ENCODE results near the gene LHFPL2. TPM values are rescaled to one million over a fixed set of nuclear protein-coding genes. Genes with fewer than 3 reads are reported as not detected.
A peak's percentile ranks its signal among the peaks of the same experiment; 100 is the strongest.

Gene LHFPL2
- total RNA-seq, 4 donors from 2014 or later: 34.4 to 79.6 (median 51.5) TPM

- no peak overlapping the region for H3K4me3 ChIP-seq
- H3K9me3 ChIP-seq: no peaks in the 10 kb centered on the region
- TF ChIP-seq POLR2A (IDR thresholded peaks at IDR 0.05) (no peak), POLR2AphosphoS5 (IDR thresholded peaks at IDR 0.05) (no peak), CTCF (IDR thresholded peaks at IDR 0.05) (no peak), EP300 (IDR thresholded peaks at IDR 0.05; ENCODE audit: low read depth) (no peak)
- no peak for DNase-seq
- H3K27me3 ChIP-seq: no peaks in the 10 kb centered on the region
- WGBS, 2 donors (ENCODE audit: low coverage in 1 of 2): 83 to 84% methylated on average over 1 to 4 of the region's 4 CpGs
- in situ Hi-C loops (cut with MboI; ENCODE audit: low pct_ligation_motif_present in 1 of 4, low pct_unique_long_range_greater_than_20kb in 1 of 4, low sequenced_read_pairs in 3 of 4): no loop called here
- H3K36me3 ChIP-seq: no peaks in the 10 kb centered on the region
- H3K27ac ChIP-seq: peak overlapping the region; percentile 66 to 81 (median 76)
- intact Hi-C loops (cut with DNase I; ENCODE audit: low total_unique reads): no loop called here
- peaks cover 14 to 53% (median 22%) of the 10 kb centered on the region in 4 donors for H3K4me1 ChIP-seq
Measured at GRCh38 chr5:78503958-78504653, 144.5 kb downstream of the LHFPL2 start.

DNA sequence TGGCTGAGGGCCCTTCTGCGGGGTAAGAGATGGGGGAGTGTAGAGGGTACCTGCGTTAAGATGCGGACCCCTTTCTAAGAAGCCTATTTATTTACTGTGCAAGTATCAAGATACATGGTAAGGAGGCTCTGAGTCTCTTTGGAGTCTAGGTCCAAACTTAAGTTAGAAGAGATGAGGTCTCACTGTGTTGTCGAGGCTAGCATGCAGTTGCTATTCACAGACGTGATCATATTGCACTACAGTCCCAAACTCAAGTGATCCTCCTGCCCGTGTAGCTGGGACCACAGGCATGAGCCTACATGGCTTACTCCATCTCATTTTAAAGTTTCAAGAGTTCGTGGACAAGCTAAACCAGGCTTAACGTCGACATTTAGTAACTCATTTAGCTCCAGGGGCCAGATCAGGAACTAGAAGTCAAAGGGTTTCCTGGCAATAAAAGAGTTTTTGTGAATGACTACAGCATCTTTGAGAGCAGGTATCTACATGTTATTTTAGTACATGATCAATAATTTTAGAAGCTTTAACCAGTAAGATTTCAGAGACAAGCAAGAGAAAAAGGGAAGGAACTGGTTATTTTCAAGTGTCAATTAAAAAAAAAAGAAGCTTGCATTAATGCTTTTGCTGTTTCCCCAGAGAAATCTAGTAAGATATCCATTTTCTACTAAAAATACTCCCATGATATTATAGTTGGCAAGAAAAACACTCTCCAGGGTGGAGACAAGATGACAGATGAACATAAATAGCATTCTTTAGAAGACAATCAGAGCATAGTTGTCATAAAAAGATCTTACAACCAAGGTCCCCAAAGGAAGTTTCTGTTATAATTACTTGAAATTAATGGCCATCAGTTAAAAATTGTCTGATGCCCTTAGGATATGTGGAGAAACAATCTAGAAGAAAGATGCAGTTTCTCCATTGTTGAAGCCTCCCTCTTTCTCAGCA, 146.9 kb downstream of the LHFPL2 start:
- 74% methylated on average over 9 of the region's 9 CpGs; no CpG with 5 or more reads in 1 of the 2 donors for WGBS, 2 donors (ENCODE audit: low coverage in 1 of 2)
- H3K36me3 ChIP-seq: no peaks in the 10 kb centered on the region
- H3K4me3 ChIP-seq: no peak overlapping the region
- H3K27ac ChIP-seq: no peak overlapping the region
- no peaks in the 10 kb centered on the region for H3K9me3 ChIP-seq
- no peaks in the 10 kb centered on the region for H3K27me3 ChIP-seq
- in situ Hi-C loops (cut with MboI; ENCODE audit: low pct_ligation_motif_present in 1 of 4, low pct_unique_long_range_greater_than_20kb in 1 of 4, low sequenced_read_pairs in 3 of 4): no loop called here
- no peak for DNase-seq
- no peak for TF ChIP-seq EP300 (IDR thresholded peaks at IDR 0.05; ENCODE audit: low read depth)
- TF ChIP-seq CTCF (IDR thresholded peaks at IDR 0.05): no peak
- no peak for TF ChIP-seq POLR2AphosphoS5 (IDR thresholded peaks at IDR 0.05)
- TF ChIP-seq POLR2A (IDR thresholded peaks at IDR 0.05): no peak
- peaks cover 14 to 42% (median 25%) of the 10 kb centered on the region in 4 donors for H3K4me1 ChIP-seq
- intact Hi-C loops (cut with DNase I; ENCODE audit: low total_unique reads): no loop called here

DNA sequence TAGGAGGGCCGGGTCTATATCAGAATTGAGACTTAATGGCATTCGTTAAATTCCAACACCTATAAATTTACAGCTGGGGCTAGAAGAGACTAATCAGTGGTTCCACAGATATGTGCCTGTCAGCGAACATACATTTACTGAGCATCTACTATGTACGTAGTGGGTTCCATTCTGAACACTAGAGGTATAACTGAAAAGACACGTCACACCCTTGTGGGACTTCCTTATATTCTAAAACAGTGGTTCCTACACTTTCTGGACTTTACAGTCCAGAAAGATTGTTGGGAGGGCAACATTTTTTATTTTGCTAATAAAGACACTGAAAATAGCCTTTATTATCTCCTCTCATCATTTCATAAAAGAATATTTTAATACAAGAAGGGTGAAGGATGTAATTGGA, 147.7 kb downstream of the LHFPL2 start:
- Histone ChIP-seq H3K36me3 (no peaks in the 10 kb centered on the region), H3K27me3 (no peaks in the 10 kb centered on the region), H3K4me1 (peaks cover 14 to 39% (median 25%) of the 10 kb centered on the region in 4 donors), H3K4me3 (no peak overlapping the region), H3K27ac (no peak overlapping the region), H3K9me3 (no peaks in the 10 kb centered on the region)
- in situ Hi-C loops (cut with MboI; ENCODE audit: low pct_ligation_motif_present in 1 of 4, low pct_unique_long_range_greater_than_20kb in 1 of 4, low sequenced_read_pairs in 3 of 4): no loop called here
- no peak for DNase-seq
- WGBS, 2 donors (ENCODE audit: low coverage in 1 of 2): 91 to 93% methylated on average over 5 of the region's 5 CpGs
- intact Hi-C loops (cut with DNase I; ENCODE audit: low total_unique reads): no loop called here
- TF ChIP-seq EP300 (IDR thresholded peaks at IDR 0.05; ENCODE audit: low read depth): no peak
- no peak for TF ChIP-seq POLR2AphosphoS5 (IDR thresholded peaks at IDR 0.05)
- TF ChIP-seq CTCF (IDR thresholded peaks at IDR 0.05): no peak
- no peak for TF ChIP-seq POLR2A (IDR thresholded peaks at IDR 0.05)

GRCh38 chr5:78500028-78500427, 148.5 kb downstream of the LHFPL2 start:
- no peak overlapping the region for H3K27ac ChIP-seq
- no peaks in the 10 kb centered on the region for H3K27me3 ChIP-seq
- TF ChIP-seq POLR2A (IDR thresholded peaks at IDR 0.05) (no peak), EP300 (IDR thresholded peaks at IDR 0.05; ENCODE audit: low read depth) (no peak), POLR2AphosphoS5 (IDR thresholded peaks at IDR 0.05) (no peak), CTCF (IDR thresholded peaks at IDR 0.05) (no peak)
- no peak for DNase-seq
- no peaks in the 10 kb centered on the region for H3K9me3 ChIP-seq
- H3K4me1 ChIP-seq: peaks cover 9 to 31% (median 17%) of the 10 kb centered on the region in 4 donors
- WGBS, 2 donors (ENCODE audit: low coverage in 1 of 2): 67 to 100% methylated on average over 1 to 2 of the region's 2 CpGs
- in situ Hi-C loops (cut with MboI; ENCODE audit: low pct_ligation_motif_present in 1 of 4, low pct_unique_long_range_greater_than_20kb in 1 of 4, low sequenced_read_pairs in 3 of 4) (no loop called here), intact Hi-C loops (cut with DNase I; ENCODE audit: low total_unique reads) (no loop called here)
- H3K4me3 ChIP-seq: no peak overlapping the region
- no peaks in the 10 kb centered on the region for H3K36me3 ChIP-seq

All from transverse colon (tissue), 4 donors.